Measurements from ENCODE around the gene CHL1. TPM values are rescaled to one million over a fixed set of nuclear protein-coding genes. Genes with fewer than 3 reads are reported as not detected.

Gene CHL1
- total RNA-seq, 2 donors from 2014 or later = 6.1 to 10.5 TPM

GRCh38 chr3:453106-453505, 256.5 kb downstream of the CHL1 start:
- Histone ChIP-seq H3K4me1 (replicated peaks) (no peaks in the 10 kb centered on the region), H3K9me3 (no peaks in the 10 kb centered on the region), H3K27me3 (replicated peaks; ENCODE audit: insufficient read depth) (no peaks in the 10 kb centered on the region), H3K27ac (no peak overlapping the region), H3K4me3 (no peak overlapping the region), H3K36me3 (no peaks in the 10 kb centered on the region)
- no peak for DNase-seq (ENCODE audit: low spot score)
- 92% methylated on average over 4 of the region's 4 CpGs for WGBS
- TF ChIP-seq POLR2AphosphoS5 (IDR thresholded peaks at IDR 0.05) (no peak), POLR2A (IDR thresholded peaks at IDR 0.05) (no peak)
- TF ChIP-seq, protein P1, sequence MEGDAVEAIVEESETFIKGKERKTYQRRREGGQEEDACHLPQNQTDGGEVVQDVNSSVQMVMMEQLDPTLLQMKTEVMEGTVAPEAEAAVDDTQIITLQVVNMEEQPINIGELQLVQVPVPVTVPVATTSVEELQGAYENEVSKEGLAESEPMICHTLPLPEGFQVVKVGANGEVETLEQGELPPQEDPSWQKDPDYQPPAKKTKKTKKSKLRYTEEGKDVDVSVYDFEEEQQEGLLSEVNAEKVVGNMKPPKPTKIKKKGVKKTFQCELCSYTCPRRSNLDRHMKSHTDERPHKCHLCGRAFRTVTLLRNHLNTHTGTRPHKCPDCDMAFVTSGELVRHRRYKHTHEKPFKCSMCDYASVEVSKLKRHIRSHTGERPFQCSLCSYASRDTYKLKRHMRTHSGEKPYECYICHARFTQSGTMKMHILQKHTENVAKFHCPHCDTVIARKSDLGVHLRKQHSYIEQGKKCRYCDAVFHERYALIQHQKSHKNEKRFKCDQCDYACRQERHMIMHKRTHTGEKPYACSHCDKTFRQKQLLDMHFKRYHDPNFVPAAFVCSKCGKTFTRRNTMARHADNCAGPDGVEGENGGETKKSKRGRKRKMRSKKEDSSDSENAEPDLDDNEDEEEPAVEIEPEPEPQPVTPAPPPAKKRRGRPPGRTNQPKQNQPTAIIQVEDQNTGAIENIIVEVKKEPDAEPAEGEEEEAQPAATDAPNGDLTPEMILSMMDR (IDR thresholded peaks at IDR 0.05) = no peak
- intact Hi-C loops (cut with DNase I) = no loop called here

DNA sequence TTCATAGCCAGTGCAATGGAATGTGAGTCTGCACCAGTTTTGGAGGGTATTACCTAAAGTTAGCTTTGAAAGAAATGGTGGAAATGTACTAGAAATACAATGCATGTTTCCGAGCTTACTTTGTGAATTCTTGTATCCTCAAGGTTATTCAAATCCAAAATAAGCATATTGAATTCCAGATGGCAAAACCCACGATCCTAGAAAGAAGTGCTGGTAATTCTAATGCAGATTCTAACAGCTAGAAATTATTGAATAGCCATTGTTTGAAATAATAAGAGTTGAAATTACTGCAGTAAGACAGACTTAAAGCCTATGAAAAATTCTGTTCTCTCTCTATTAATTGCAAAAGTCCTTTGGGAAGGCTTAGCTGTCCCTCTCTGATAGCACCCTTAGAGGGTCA, 258.4 kb downstream of the CHL1 start:
- no peaks in the 10 kb centered on the region for H3K9me3 ChIP-seq
- WGBS = 70% methylated on average over 2 of the region's 2 CpGs
- intact Hi-C loops (cut with DNase I) = no loop called here
- no peak overlapping the region for H3K27ac ChIP-seq
- H3K4me1 ChIP-seq (replicated peaks) = no peaks in the 10 kb centered on the region
- no peak overlapping the region for H3K4me3 ChIP-seq
- peaks cover 2% of the 10 kb centered on the region for H3K27me3 ChIP-seq (replicated peaks; ENCODE audit: insufficient read depth)
- no peak for DNase-seq (ENCODE audit: low spot score)
- TF ChIP-seq, protein P1 (IDR thresholded peaks at IDR 0.05) = no peak
- no peak for TF ChIP-seq POLR2A (IDR thresholded peaks at IDR 0.05)
- no peak for TF ChIP-seq POLR2AphosphoS5 (IDR thresholded peaks at IDR 0.05)
- H3K36me3 ChIP-seq = no peaks in the 10 kb centered on the region

DNA sequence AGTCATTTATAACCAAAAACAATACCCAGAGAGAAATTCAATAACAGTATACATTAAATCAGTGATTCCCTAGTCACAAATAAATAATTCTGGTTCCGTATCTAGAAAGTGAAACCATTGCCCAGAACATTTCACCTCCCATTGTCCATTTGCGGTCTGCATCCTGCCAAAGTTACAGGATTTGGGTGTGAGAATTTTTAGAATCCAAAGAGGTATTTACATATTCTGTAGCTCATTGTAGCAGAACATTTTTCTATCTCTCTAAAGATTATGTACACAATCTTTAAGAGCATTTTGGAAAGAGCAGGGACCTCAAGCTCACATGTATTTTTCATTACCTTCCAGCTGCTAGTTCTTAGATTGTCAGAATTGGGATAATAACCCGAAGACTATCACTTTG, 261.6 kb downstream of the CHL1 start:
- intact Hi-C loops (cut with DNase I) = no loop called here
- H3K4me1 ChIP-seq (replicated peaks) = no peaks in the 10 kb centered on the region
- DNase-seq (ENCODE audit: low spot score) = no peak
- no peaks in the 10 kb centered on the region for H3K36me3 ChIP-seq
- H3K27me3 ChIP-seq (replicated peaks; ENCODE audit: insufficient read depth) = peaks cover 2% of the 10 kb centered on the region
- TF ChIP-seq POLR2AphosphoS5 (IDR thresholded peaks at IDR 0.05) (no peak), POLR2A (IDR thresholded peaks at IDR 0.05) (no peak)
- TF ChIP-seq, protein P1 (IDR thresholded peaks at IDR 0.05) = no peak
- no peak overlapping the region for H3K4me3 ChIP-seq
- no peaks in the 10 kb centered on the region for H3K9me3 ChIP-seq
- WGBS = 68% methylated on average over 3 of the region's 3 CpGs
- no peak overlapping the region for H3K27ac ChIP-seq

- intact Hi-C loops (cut with DNase I) = no loop called here
- H3K36me3 ChIP-seq = no peaks in the 10 kb centered on the region
- no peak overlapping the region for H3K4me3 ChIP-seq
- WGBS = 87% methylated on average over 8 of the region's 8 CpGs
- H3K4me1 ChIP-seq (replicated peaks) = no peaks in the 10 kb centered on the region
- TF ChIP-seq, protein P1 (IDR thresholded peaks at IDR 0.05) = no peak
- TF ChIP-seq POLR2AphosphoS5 (IDR thresholded peaks at IDR 0.05) (no peak), POLR2A (IDR thresholded peaks at IDR 0.05) (no peak)
- H3K27me3 ChIP-seq (replicated peaks; ENCODE audit: insufficient read depth) = peaks cover 2% of the 10 kb centered on the region
- H3K27ac ChIP-seq = no peak overlapping the region
- no peaks in the 10 kb centered on the region for H3K9me3 ChIP-seq
- no peak for DNase-seq (ENCODE audit: low spot score)
Observed at GRCh38 chr3:458653-459310, 262.2 kb downstream of the CHL1 start.

Small RNA genes lying within 50 kb of the gene (small RNA-seq; reads per million reads assigned to genes)
- 0 reads per million in 2 donors for gene RNU6-1194P

Data from prostate gland (tissue), 2 donors.